GM21786 (cell line): ENCODE results near the gene ABCD3.
"Not testable (repeated sequence)": the region's sequence is repeated elsewhere in the genome, so short reads cannot be mapped to it uniquely, and the experiment has no call there.

Source experiments
- ATAC-seq: cut with Tn5 transposase; IDR thresholded peaks from one replicate; pipeline ENCODE4 v1.9.1; 2021; ENCODE audit not compliant: unreplicated experiment

ABCD3 gene

GRCh38 chr1:94411237-94411636, 7.0 kb upstream of the ABCD3 start:
- peak; percentile 88 for ATAC-seq

DNA sequence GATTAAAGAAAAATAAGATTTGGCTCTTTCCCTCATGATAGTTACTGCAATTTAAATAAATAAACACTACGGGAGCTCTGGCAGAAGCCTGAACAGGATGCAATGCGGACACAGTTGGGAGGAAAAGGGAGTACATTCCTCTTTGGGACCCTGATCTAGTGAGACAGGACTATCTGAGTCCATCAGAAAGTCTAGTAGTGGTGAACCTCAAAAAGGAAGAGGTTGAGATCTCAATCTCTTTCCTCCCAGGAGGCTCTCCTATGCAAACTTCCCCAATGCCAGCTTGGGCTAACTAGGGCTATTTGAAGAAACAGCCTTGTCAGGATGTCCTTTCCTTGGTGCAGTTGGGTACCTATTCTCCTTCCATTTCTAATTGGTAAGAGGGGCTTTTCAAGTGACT, 4.9 kb upstream of the ABCD3 start:
- no peak for ATAC-seq

GRCh38 chr1:94416901-94417727, 1.1 kb upstream of the ABCD3 start:
- no peak for ATAC-seq

DNA sequence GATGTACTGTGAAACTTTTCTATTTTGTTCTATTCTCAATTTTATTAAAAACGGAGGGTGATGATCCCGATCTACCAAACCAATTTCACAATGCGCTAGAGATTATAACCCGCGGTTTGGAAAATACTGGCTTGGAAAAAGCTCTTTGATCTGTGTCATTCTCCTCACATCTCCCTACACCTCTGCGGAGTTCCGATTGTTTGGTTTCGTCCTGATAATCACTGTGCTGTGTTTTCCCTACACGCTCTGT, 536 bp upstream of the ABCD3 start:
- ATAC-seq: no peak

- peak; percentile 17 for ATAC-seq
These were observed 771 bp downstream of the ABCD3 start for GRCh38 chr1:94418664-94419655.

DNA sequence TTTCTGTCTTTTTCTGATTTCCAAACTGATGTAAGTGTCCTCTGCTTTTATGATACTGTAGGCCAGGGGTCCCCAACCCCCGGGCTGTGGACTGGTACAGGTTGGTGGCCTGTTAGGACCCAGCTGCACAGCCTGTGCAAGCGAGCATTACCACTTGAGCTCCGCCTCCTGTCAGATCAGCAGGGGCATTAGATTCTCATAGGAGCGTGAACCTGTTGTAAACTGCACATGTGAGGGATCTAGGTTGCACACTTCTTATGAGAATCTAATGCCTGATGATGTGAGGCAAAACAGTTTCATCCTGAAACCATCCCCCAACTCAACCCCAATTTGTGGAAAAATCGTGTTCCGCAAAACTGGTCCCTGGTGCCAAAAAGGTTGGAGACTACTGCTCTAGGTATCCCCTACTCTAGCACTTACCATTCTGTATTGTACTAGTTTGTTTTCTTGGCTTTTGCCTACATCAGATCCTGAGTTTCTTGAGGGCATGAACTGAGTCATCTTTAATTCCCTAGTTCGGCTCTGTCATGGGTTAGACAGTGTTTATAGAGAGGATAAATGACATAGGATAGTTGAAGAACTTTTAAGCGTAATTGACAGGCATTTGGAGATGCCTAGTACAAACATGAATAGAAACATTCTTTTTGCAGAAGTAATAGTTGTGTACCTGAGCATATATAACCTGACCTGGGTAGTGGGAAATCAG, 4.1 kb downstream of the ABCD3 start:
- ATAC-seq: no peak

GRCh38 chr1:94425821-94426484, 7.8 kb downstream of the ABCD3 start:
- no peak for ATAC-seq

GRCh38 chr1:94426485-94426870, 8.3 kb downstream of the ABCD3 start:
- not testable (repeated sequence) for ATAC-seq

DNA sequence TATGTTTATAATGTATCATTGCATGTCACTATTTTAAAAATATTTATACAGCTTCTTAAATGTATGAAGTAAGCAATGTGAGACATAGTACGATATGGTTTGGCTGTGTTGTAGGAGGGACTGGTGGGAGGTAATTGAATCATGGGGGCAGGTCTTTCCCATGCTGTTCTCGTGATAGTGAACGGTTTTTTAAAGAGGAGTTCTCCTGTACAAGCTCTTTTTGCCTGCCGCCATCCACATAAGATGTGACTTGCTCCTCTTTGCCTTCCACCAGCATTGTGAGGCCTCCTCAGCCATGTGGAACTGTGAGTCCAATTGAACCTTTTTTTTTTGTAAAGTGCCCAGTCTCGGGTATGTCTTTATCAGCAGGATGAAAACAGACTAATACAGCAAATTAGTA, 10.3 kb downstream of the ABCD3 start:
- ATAC-seq: no peak

- ATAC-seq: not testable (repeated sequence)
These were observed 10.8 kb downstream of the ABCD3 start for GRCh38 chr1:94428927-94429528.

DNA sequence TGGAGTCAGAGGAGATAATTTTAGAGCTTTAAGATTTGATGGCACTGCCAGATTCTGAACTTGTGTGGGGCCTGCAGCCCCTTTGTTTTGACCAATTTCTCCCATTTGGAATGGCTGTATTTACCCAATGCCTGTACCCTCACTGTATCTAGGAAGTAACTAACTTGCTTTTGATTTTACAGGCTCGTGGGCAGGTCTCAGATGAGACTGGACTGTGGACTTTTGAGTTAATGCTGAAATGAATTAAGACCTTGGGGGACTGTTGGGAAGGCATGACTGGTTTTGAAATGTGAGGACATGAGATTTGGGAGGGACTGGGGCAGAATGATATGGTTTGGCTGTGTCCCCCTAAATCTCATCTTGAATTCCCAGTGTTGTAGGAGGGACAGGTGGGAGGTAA, 11.9 kb downstream of the ABCD3 start:
- ATAC-seq: not testable (repeated sequence)

DNA sequence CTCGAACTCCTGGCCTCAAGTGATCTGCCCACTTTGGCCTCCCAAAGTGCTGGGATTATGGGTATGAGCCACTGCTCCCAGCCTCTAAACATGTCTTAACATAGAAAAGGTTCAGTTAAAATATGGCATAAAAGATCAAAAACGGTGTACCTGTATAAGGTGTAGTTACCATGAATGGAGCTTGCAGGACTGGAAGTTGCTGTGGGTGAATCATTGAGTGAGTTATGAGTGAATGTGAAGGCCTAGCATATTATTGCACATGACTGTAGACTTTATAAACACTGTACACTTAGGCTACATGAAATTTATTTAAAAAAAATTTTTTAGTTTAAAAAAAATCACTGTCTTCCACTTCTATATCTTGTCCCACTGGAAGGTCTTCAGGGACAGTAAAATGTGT, 15.7 kb downstream of the ABCD3 start:
- ATAC-seq: no peak

- ATAC-seq: no peak
These were observed 16.3 kb downstream of the ABCD3 start for GRCh38 chr1:94434365-94435045.

DNA sequence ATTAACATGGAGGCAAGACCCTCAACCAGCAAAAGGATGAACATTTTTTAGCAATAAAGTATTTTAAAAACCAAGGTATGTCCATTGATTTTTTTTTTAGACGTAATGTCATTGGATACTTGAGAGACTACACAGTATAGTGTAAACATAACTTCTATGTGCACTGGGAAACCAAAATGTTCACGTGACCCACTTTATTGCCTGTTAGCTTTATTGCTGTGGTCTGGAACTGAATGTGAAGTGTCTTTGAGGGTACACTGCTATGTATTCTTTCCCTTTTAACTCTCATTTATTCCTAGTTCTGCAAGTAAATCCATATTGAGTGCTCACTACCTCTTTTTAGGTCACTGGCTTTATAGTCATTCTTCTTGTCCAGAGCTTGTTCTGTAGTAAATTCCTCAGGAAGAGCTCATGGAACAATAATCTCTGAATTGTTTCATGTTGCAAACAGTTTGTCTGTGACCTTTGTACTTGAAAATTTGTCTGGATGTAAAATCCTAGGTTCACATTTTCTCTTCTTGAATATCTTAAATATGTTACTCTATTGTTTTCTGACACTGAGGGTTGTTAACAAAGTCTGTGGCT, 20.6 kb downstream of the ABCD3 start:
- no peak for ATAC-seq

DNA sequence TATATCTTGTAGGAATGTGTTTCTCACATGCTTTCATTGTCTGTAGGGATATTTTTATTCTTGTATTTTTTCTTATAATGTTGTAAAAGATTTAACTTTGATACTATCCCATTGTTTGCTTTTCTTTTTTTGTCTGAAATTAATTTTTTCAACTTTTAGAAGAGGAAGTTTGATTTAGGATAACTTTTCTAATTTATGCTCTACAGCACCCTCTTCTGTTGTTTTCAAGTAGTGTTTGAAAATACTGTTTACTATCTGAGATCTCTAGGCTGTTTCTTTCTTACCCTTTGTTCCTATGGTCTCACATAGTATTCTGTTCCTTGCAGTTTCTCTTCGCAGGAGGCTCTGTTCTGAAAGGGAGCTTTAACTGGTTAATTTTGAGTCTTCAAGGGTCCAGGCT, 21.9 kb downstream of the ABCD3 start:
- ATAC-seq: no peak

DNA sequence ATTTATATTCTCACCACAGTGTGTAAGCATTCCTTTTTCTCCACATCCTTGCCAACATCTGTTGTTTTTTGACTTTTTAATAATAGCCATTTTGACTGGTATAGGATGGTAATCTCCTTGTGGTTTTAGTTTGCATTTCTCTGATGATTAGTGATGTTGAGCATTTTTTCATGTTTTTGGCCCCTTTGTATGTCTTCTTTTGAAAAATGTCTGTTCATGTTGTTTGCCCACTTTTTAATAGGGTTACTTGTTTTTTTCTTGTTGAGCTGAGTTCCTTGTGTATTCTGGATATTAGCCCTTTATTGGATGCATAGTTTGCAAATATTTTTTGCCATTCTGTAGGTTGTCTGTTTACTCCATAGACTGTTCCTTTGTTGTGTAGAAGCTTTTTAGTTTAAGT, 24.9 kb downstream of the ABCD3 start:
- ATAC-seq: not testable (repeated sequence)

GRCh38 chr1:94444819-94445218, 26.6 kb downstream of the ABCD3 start:
- ATAC-seq: not testable (repeated sequence)

- not testable (repeated sequence) for ATAC-seq
These were observed 27.5 kb downstream of the ABCD3 start for GRCh38 chr1:94445733-94446132.

GRCh38 chr1:94446177-94446576, 28.0 kb downstream of the ABCD3 start:
- ATAC-seq: not testable (repeated sequence)

- ATAC-seq: not testable (repeated sequence)
These were observed 30.6 kb downstream of the ABCD3 start for GRCh38 chr1:94448741-94449140.
